GM19351 (cell line): ENCODE data around the gene CAPN7.

ENCODE experiments used
- ATAC-seq: cut with Tn5 transposase; IDR thresholded peaks from one replicate; pipeline ENCODE4 v1.9.1; 2021; ENCODE audit warnings: mild to moderate bottlenecking, moderate library complexity; ENCODE audit not compliant: unreplicated experiment

The CAPN7 gene

DNA sequence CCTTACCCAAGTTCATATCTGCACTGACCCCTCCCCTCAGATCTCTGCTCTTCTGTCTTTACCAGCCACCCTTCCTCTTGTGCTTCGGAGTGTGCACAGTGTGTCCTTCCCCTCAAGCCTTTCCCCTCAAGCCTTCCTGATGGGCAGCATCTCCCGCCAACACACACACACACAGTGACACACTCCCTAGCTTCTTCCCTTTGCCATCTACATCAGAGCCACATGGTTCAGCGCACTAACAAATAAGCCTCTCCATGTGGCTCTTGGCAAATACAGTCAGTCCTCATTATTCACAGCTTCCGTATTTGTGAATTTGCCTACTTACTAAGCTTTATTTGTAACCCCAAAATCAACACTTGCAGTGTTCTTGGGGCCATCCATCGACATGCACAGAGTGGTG lies 88.9 kb downstream of the CAPN7 start:
- ATAC-seq = no peak

DNA sequence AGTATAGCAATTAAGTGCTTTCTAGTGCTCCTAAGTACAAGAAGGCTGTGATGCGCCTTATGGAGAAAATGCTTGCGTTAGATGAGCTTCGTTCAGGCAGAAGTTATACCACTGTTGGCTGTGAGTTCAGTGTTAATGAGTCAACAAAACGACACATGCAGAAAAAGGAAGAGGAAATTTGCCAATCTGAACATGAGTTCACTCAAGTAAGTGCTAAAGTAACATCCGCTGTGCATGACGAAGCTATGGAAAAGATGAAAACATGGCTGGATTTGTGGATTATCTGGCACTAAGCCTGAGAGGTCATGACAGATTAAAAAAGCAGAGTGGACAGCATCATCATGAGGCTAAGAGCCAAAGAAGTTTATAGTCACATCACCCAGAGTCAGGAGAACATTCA lies 89.5 kb downstream of the CAPN7 start:
- ATAC-seq = no peak

DNA sequence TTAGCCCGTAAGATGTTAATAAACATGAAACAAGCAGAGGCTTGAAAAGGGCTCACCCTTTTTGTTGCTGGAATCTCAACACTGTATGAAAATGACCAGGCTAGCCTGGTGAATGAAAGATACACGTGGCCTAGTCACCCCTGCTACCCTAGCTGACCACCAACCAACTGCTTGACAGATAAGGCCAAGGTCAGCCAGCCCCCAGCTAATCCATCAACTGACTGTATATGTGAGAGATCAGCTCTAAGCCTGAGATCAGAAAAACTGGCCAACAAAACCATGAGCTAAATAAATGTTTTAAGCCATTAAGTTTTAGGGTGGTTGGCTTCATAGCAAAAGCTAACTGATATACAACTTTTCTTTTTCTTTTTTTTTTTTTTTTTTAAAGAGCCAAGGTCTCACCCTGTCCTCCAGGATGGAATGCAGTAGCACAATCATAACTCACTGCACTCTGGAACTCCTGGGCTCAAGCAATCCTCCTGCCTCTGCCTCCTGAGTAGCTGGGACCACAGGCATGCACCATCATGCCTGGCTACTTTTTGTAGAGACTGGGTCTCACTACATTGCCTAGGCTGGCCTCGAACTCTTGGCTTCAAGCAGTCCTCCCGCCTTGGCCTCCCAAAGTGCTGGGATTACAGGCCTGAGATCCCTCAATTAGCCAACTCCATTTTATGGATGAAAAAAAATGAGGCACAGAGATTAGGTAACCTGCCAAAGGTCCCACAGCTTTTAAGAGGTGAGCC lies 91.7 kb downstream of the CAPN7 start:
- ATAC-seq = no peak

DNA sequence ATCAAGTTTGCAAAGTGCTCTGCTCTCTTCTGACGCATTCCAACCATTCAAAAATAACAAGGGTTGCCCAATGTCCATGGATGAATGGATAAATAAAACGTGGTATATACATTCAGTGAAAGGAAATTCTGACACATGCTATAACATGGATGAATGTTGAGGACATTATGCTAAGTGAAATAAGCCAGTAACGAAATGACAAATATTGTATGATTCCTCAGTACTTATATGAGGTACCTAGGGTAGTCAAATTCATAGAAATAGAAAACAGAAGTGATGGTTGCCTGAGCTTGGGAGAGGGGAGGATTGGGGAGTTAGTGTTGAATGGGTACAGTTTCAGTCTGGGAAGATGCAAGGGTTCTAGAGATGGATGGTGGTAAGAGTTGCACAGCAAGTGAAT lies 92.5 kb downstream of the CAPN7 start:
- ATAC-seq = no peak

DNA sequence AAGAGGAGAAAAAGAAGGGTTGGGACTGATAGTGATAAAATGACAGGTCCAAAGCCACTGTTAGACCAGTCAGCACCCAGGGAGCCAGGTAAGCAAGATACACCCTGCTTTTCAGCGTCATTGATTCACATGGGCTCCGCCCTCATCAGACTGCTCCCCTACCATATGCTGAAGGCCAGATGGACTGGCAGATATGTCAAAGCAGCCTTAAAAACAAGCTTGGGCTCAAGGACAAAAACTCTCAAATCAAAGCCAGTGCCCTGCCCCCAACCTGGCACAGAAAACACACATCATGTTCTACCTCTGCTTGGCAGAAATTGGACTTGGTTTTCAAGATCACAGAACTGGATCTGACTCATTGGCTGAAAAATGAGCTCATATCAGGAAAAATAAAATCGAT lies 93.0 kb downstream of the CAPN7 start:
- ATAC-seq = no peak

DNA sequence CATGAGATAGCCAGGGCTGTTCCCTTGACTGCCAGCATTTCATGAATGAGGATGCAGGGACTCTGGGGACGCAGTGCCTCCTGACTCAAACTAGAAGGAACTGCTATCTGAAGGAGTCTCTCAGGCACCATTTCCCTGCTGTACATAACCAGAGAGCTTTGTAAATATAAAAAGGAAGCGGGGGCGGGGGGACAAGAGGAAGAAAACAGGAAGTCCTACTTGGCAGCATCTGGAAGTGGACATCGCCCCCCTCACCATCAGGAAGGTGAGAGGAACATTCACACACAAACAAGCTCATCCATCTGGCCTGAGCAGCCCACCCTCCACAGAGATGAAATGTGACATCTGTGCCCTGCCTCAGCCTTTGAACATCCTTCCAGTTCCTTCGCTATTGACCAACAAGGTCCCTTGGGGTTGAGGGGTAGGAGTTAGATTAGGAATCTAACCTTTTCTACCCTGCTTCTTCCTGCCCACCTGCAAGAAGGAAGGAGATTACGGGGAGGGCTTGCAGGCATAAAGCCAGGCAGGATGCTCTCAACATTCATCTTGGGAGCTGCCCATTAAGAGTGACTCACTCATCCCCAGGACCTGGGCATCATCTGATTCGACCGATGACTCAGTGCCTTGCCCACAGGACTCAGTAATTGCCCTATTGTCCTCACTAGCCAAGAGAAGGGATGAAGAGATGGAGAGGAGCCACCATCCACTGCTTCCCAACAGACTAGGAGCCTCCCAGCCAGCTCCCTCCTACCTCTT lies 94.5 kb downstream of the CAPN7 start:
- no peak for ATAC-seq

DNA sequence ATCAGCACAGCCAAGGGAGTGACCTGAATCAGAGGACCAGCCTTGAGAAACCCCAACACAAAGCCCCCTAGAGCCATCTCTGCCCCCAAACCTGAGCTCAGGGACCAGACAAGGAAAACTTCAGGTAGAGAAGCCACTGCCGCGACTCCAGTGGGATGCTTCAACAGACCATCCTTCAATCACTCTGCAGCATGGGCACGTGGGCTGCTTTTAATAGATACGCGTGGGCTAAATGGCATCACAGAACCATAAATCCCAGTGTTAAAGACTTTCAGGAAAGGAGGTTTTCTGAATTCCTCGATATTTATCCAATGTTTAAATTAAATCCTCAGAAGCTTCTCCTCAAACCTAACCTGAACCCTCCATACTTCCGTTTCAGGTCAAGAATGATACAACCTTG lies 95.7 kb downstream of the CAPN7 start:
- no peak for ATAC-seq
